ENCODE measurements around the gene PTPN11. TPM values are rescaled to one million over a fixed set of nuclear protein-coding genes. Genes with fewer than 3 reads are reported as not detected.

Gene PTPN11
- total and polyA plus RNA-seq, 2 of the 13 experiments (the other 11 are each of a cell fraction or from before 2014, with no cell fraction given): 30.0 to 63.5 TPM

GRCh38 chr12:112419297-112420133 lies 768 bp downstream of the PTPN11 start (continued):
- TF ChIP-seq ZNF652 (CRISPR knock-in tag; IDR thresholded peaks at IDR 0.05; ENCODE audit: borderline replicate concordance, low read depth): no peak
- no peak for TF ChIP-seq PBX2 (CRISPR knock-in tag; IDR thresholded peaks at IDR 0.05)
- TF ChIP-seq RNF219 (CRISPR knock-in tag; IDR thresholded peaks at IDR 0.05): 0 out of 2 replicates have a peak, but pooled peaks have one; percentile 43
- TF ChIP-seq MATR3 (CRISPR knock-in tag; IDR thresholded peaks at IDR 0.05): no peak
- TF ChIP-seq THAP11 (CRISPR knock-in tag; IDR thresholded peaks at IDR 0.05): no peak
- no peak for TF ChIP-seq ZNF749 (CRISPR knock-in tag; IDR thresholded peaks at IDR 0.05; ENCODE audit: borderline replicate concordance)
- TF ChIP-seq MIER2 (CRISPR knock-in tag; IDR thresholded peaks at IDR 0.05): no peak
- no peak for TF ChIP-seq ZNF567 (CRISPR knock-in tag; IDR thresholded peaks at IDR 0.05; ENCODE audit: borderline replicate concordance)
- TF ChIP-seq SNAI1 (CRISPR knock-in tag; IDR thresholded peaks at IDR 0.05; ENCODE audit: borderline replicate concordance): no peak
- TF ChIP-seq, protein P1, sequence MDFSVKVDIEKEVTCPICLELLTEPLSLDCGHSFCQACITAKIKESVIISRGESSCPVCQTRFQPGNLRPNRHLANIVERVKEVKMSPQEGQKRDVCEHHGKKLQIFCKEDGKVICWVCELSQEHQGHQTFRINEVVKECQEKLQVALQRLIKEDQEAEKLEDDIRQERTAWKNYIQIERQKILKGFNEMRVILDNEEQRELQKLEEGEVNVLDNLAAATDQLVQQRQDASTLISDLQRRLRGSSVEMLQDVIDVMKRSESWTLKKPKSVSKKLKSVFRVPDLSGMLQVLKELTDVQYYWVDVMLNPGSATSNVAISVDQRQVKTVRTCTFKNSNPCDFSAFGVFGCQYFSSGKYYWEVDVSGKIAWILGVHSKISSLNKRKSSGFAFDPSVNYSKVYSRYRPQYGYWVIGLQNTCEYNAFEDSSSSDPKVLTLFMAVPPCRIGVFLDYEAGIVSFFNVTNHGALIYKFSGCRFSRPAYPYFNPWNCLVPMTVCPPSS (IDR thresholded peaks at IDR 0.05): no peak
- TF ChIP-seq, protein P2, sequence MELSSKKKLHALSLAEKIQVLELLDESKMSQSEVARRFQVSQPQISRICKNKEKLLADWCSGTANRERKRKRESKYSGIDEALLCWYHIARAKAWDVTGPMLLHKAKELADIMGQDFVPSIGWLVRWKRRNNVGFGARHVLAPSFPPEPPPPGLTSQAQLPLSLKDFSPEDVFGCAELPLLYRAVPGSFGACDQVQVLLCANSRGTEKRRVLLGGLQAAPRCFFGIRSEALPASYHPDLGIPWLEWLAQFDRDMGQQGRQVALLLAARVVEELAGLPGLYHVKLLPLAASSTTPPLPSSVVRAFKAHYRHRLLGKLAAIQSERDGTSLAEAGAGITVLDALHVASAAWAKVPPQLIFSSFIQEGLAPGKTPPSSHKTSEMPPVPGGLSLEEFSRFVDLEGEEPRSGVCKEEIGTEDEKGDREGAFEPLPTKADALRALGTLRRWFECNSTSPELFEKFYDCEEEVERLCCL (CRISPR knock-in tag; IDR thresholded peaks at IDR 0.05; ENCODE audit: borderline replicate concordance): no peak
- TF ChIP-seq THYN1 (CRISPR knock-in tag; IDR thresholded peaks at IDR 0.05; ENCODE audit: borderline replicate concordance, low read depth): no peak
- no peak for TF ChIP-seq NR2F1 (CRISPR knock-in tag; IDR thresholded peaks at IDR 0.05)
- no peak for TF ChIP-seq ZNF709 (CRISPR knock-in tag; IDR thresholded peaks at IDR 0.05)
- TF ChIP-seq NBN (conservative IDR thresholded peaks at IDR 0.05): no peak
- TF ChIP-seq ZNF670 (CRISPR knock-in tag; IDR thresholded peaks at IDR 0.05; ENCODE audit: borderline replicate concordance): no peak
